SH-SY5Y (cell line): ENCODE measurements around the gene TXNIP.

Experiments used
- GATA2 ChIP-seq: IDR thresholded peaks from 2 replicates; pipeline ENCODE4 v1.6.1; 2011; ENCODE audit warnings: mild to moderate bottlenecking, low read depth, low read length
- GATA3 ChIP-seq: IDR thresholded peaks from 2 replicates; pipeline ENCODE4 v1.6.1; 2011; ENCODE audit warnings: low read depth, mild to moderate bottlenecking, low read length, moderate library complexity

TXNIP gene, protein sequence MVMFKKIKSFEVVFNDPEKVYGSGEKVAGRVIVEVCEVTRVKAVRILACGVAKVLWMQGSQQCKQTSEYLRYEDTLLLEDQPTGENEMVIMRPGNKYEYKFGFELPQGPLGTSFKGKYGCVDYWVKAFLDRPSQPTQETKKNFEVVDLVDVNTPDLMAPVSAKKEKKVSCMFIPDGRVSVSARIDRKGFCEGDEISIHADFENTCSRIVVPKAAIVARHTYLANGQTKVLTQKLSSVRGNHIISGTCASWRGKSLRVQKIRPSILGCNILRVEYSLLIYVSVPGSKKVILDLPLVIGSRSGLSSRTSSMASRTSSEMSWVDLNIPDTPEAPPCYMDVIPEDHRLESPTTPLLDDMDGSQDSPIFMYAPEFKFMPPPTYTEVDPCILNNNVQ

DNA sequence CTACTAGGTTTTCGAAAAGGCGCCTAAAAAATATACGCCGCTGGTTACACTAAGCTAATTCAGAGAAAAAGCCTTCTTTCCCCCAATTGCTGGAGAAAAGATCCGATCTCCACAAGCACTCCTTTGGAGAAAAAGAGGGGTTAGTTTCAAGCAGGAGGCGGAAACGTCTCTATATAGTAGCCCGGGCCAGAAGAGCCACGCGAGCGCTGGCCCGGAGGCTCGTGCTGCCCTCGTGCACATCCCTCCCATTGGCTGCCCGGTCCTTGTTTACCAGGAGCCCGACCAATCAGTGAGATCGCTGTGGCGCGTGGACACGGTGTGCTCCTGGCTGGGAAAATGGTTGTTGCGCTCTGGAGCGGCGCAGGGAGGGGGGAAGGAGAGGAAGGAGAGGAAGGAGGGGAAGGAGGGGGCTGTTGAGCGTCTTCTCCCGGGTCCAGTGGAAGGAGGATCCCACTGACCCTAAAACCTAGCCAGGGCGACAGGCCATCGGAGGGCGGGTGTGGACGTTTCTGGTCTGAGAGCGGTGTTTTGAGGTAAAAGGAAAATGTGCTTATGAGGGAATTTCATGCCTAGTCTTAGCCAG is at the start of gene TXNIP:
Gene TXNIP (minus strand): TSS at position 147 of the 583 bp plus-strand sequence. CDS start 313 bp downstream, outside the sequence.
- no peak for TF ChIP-seq GATA3
- TF ChIP-seq GATA2, result peak; percentile 24; the same call in 1 of the 2 replicates

GRCh38 chr1:146039844-146040194 is 43.4 kb upstream of the TXNIP start:
- TF ChIP-seq GATA2, result no peak
- TF ChIP-seq GATA3, result no peak

DNA sequence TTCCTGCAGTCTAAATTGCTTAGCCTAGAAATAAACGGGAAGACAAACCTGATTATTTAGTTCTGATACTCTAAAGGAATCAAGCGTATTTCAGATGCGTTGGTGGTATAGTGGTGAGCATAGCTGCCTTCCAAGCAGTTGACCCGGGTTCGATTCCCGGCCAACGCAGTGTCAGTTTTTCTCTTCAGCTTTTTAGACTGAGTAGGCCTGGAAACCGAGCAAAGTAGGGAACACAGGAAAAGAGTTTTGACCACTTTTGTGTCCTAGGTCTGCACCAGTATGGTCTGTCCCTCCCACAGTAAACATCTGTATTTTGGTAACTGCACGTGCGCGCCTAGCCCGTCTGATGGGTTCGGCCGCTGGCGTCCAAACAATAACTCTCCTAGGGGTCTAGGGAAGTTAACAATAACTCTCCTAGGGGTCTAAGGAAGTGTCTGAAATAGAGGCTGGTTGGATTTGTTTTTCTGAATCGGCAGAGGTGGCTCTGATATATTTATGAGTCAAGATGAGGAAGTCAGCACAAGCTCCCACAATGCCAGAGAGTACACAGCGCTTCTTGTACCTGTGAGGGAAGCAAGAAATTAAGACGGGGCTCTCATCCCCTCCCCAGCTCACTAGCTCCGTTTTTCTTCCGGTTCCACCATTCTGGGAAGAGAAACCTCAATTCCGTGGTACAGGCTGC is 40.7 kb upstream of the TXNIP start:
- TF ChIP-seq GATA2 (no peak), GATA3 (no peak)

DNA sequence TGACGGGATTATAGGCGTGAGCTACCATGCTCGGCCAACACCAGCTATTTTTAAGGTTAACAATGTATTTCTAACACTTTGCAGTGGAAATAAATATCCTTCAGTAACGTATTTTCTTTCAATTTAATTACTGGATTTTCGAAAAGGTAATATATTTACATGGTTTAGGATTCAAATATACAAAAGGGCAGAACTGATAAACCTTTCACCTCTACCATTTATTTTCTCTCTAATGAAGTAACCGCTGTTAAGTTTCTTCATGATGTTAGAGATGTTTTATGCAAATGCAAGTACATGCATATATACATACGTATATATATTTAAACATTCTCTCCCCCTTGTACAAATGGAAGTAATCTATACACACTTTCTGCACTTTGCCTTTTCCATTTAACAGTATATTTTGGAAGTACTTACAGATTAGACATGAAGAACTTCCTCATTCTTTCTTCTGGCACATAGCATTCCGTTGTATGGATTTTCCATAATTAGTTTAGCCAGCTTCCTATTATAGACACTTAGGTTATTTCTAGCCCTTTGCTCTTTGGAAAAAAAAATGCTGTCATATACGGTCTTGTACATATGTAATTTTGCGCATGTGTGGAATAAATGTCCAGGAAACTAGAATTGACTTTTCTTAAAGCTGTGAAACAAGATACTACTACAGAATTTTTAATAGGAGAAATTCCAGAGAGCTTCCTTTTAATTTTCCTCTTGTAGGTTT is 40.0 kb upstream of the TXNIP start:
- no peak for TF ChIP-seq GATA3
- TF ChIP-seq GATA2, result no peak

DNA sequence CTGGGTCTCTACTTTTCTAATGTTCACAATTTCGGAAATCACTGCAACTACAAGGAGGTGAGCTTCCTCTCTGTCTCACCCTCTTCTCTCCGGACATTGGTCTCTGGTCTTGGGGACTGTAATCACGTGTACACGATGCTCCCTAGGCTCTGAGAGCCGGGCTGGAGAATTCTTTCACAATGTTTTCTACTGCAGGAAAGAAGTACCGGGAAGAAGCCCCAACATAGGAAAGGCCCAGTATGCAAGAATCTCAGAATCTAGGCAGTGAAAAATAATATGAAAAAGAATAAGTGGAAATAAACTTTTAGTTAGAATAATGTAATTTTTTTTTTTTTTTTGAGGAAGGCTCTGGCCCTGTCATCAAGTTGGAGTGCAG is 38.7 kb upstream of the TXNIP start:
- TF ChIP-seq GATA3 (no peak), GATA2 (no peak)

DNA sequence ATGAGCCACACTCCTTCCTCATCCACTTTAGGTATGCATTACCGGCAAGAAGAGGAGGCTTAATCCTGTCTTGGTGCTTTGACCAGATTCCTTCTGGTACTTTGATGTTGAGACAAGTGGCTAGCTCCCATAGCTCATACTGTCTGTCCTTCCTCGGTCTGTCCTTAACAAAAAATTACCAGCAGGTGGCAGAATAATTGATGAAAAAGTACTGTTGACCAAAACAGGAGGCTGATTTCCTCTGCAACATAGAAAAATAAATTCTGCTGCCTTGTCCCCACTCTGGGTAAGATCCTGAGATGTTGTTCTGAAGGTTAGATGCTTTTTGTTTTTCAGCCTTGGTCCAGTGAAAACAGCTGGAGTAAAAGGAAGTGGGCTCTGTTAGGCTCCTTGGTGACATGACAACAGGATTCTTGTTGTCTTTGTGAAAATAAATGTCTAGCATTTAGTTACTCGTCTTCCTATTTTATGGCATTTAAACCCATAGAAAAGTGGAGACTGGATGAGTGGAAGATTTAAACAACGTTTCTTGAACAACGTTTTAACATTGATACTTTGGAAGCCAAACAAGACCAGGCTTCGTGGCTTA is 36.3 kb upstream of the TXNIP start:
- TF ChIP-seq GATA3, result no peak

DNA sequence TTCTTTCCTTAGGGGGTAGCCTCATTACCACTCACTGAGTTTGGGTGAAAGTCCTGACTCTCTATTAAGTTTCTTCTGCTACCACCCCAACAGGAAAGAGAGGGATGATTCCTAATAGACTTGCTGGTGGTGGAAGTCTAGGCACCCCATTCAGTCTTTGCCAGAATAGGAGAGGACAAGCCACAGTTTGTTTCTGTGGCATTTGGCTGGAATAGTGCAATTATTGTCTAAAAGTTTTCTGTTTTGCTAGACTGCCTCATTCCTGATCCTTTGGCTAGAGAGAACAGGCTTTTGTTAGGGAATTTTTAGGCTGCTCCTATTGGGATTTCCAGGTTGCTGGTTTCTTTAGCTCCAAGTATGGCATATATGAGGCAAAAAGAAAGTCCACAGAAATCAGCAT is 35.1 kb upstream of the TXNIP start:
- TF ChIP-seq GATA3 (no peak), GATA2 (no peak)

DNA sequence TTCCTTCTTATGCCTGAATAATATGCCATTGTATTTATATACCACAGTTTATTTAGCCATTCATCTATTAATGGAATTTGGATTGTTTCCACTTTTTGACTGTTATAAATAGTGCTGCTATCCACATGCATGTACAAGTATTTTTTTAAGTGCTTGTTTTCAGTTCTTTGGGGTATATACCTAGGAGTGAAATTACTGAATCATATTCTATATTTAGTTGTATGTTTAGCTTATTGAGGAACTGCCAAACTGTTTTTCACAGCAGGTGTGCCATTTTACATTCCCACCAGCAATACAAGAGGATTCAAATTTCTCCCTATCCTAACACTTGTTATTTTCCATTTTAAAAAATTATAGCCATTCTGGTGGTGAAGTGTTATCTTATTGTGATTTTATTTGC is 32.7 kb upstream of the TXNIP start:
- TF ChIP-seq GATA2 (no peak), GATA3 (no peak)

DNA sequence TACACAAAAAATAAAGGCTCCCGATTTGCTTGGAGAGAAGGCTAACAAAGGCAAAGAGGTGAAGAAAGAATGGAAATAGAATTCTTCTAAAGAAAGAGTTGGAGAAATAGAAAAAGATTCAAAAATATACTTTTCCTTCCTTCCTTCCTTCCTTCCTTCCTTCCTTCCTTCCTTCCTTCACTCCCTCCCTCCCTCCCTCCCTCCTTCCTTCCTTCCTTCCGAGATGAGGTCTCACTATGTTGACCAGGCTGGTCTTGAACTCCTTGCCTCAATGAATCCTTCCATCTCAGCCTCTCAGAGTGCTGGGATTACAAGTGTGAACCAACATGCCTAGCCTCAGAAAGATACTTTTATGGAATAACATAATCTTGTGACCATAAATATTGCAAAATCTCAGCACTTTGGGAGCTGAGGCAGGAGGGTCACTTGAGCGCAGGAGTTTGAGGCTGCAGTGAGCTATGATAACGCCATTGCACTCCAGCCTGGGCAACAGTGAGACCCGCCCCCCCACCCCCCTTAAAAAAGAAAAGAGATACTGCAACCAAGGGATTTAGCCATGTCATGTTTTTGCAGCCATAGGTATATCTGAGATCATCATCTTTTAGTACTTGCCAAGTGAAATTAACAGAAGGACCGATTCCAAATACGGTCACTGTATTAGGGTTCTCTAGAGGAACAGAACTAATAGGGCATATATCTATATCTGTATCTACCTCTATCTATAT is 26.2 kb upstream of the TXNIP start:
- TF ChIP-seq GATA2 (no peak), GATA3 (no peak)

DNA sequence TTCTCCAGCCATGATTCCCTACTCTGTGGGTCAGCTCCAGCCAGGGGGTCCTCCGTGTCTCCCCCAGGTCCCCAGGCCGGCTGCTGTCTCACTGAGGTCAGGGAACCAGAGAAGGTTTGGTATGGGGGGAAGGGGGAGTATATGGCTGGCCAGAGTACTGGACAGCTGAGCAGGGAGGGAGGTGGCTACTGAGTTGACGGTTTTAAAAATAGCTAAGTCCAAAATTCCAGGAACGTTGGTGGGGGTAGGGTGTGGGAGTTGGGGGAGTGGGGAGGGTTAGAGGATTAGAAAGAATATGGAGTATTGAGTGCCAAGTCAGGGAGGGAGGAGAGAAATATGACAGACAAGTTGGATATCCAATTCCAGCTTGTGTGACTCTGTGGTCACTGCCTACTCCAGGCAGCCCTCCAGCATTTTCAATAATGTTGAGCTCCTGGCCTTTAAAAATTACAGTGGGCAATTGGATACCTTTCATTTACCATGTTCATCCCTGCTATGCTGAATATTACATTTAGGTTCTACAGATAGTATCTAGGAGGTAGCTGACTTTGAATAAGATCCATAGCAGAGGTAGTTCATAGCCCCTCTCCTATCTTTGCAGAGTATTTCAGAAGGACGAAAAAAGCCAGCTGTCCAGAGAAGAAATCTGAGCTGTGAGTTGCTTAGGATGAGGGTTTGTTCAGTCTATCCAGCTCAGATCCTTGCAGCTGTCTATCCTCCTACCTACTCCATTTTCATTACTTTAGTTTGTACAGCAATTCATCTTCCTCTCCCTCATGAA is 25.4 kb upstream of the TXNIP start, which contains the start of gene HJV:
Gene HJV (minus strand): TSS at position 114 of the 781 bp plus-strand sequence. CDS start 1,504 bp downstream, outside the sequence.
- no peak for TF ChIP-seq GATA3
- TF ChIP-seq GATA2, result no peak

- TF ChIP-seq GATA3, result no peak
- TF ChIP-seq GATA2, result no peak
Measured at GRCh38 chr1:146021050-146021445, 24.7 kb upstream of the TXNIP start.

DNA sequence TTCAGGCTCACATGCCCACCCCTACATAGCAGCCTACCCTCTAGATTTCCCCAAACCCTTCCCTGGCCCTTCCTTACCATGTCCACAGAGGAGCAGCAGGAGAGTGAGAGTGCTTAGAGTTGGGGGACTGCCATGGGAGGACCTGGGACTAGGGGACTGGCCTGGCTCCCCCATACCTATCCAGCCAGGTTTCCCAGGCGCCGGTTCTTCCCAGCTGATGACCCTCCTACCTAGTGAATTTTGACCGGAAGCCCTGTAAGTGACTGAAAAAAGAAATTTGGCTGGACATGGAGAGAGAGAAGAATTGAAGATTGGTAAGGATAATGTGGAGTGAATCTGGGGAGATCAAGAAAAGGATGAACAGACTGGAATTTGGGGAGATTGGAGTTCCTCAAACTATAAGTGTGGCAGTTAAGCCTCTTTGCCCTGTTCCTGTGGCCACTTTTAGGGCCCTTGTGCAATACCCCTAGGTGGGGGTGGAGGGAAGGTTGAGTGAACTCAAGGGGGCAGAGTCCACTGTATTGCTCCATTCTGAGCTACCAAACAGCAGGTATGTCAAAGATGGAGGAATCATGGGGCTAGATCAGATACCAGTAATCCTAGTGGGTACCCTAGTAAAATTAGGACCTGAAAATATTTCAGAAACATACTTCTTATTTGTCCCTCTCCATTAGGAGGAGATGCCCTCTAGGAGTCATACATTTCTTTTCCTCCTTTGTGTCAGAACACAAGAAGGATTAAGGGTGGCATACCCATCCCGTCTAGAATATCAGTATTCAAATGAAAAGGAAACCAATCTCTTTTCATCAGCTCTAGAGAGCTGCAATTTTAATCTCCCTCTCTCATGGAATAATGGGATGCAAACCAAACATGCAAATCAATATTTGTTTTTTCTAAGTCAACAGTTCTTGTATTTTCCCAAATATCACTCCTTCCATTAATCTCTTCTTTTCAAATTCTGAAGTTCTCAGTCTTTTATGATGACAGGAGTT is 24.0 kb upstream of the TXNIP start:
- TF ChIP-seq GATA3, result no peak
- no peak for TF ChIP-seq GATA2
